AG09309 (cell line): Measurements from ENCODE around the gene ZNF79.

Experiments used
- DNase-seq: peaks from one replicate; pipeline ENCODE4 v3.0.0-alpha.2; 2010; ENCODE audit warnings: low read depth
- H3K4me3 ChIP-seq: 2 replicates; pipeline ENCODE4 v1.5.1; 2011; ENCODE audit warnings: mild to moderate bottlenecking, low read depth, low read length, moderate library complexity; ENCODE audit not compliant: control insufficient read depth
- CTCF ChIP-seq: IDR thresholded peaks from 2 replicates; pipeline ENCODE4 v1.5.1; 2011; ENCODE audit warnings: mild to moderate bottlenecking, low read depth, low read length, inconsistent platforms; ENCODE audit not compliant: insufficient read depth, control insufficient read depth; ENCODE audit errors: missing control alignments

The ZNF79 gene

GRCh38 chr9:127438394-127438793, 14.2 kb downstream of the ZNF79 start:
- DNase-seq, result no peak
- no peak for TF ChIP-seq CTCF
- H3K4me3 ChIP-seq, result no peak overlapping the region

- H3K4me3 ChIP-seq, result no peak overlapping the region
- DNase-seq, result no peak
- no peak for TF ChIP-seq CTCF
Observed at GRCh38 chr9:127444283-127444920, 20.2 kb downstream of the ZNF79 start.

- TF ChIP-seq CTCF, result no peak
- no peak for DNase-seq
- no peak overlapping the region for H3K4me3 ChIP-seq
Observed at GRCh38 chr9:127444921-127445850, 21.0 kb downstream of the ZNF79 start.

- no peak overlapping the region for H3K4me3 ChIP-seq
- no peak for TF ChIP-seq CTCF
- DNase-seq, result no peak
Observed at GRCh38 chr9:127445851-127446712, 21.9 kb downstream of the ZNF79 start.

GRCh38 chr9:127446713-127447415, 22.7 kb downstream of the ZNF79 start:
- H3K4me3 ChIP-seq, result no peak overlapping the region
- TF ChIP-seq CTCF, result no peak
- no peak for DNase-seq
